OCI-LY3 (cell line): Measurements from ENCODE around the gene DIP2C.

ENCODE experiments used
- H2AFZ ChIP-seq: fragments of 200-600, 300-600 bp; shearing (Covaris generic); 2 replicates; pipeline ENCODE4 v1.6.0; 2014; ENCODE audit warnings: antibody characterized with exemption, low read depth, low read length
- H3K27ac ChIP-seq: fragments of 200-600, 300-600 bp; sonication (generic); 2 replicates; pipeline ENCODE4 v1.5.1; 2014; ENCODE audit warnings: mild to moderate bottlenecking, low read length, moderate library complexity, mixed read lengths
- H3K27me3 ChIP-seq: fragments of 200-600, 300-600 bp; sonication (generic); 2 replicates; pipeline ENCODE4 v1.6.1; 2014; ENCODE audit warnings: low read depth, low read length, mixed read lengths
- H3K36me3 ChIP-seq: fragments of 200-600, 300-600 bp; sonication (generic); replicated peaks from 2 replicates; pipeline ENCODE3; 2014; ENCODE audit warnings: low read depth, low read length, mixed read lengths
- H3K4me1 ChIP-seq: fragments of 300-600, 200-600 bp; sonication (generic); 2 replicates; pipeline ENCODE4 v1.6.1; 2014; ENCODE audit warnings: low read length, mixed read lengths
- H3K4me2 ChIP-seq: fragments of 200-600, 300-600 bp; sonication (generic); 2 replicates; pipeline ENCODE4 v1.6.1; 2014; ENCODE audit warnings: low read length, mixed read lengths
- H3K4me3 ChIP-seq: fragments of 300-600, 200-600 bp; sonication (generic); 2 replicates; pipeline ENCODE4 v1.5.1; 2014; ENCODE audit warnings: antibody characterized with exemption, mild to moderate bottlenecking, low read length, moderate library complexity
- H3K79me2 ChIP-seq: fragments of 300-600, 200-600 bp; shearing (Covaris generic); 2 replicates; pipeline ENCODE4 v1.6.1; 2014; ENCODE audit warnings: mild to moderate bottlenecking, low read length, mixed read lengths
- H3K9ac ChIP-seq: fragments of 300-600, 200-600 bp; shearing (Covaris generic); 2 replicates; pipeline ENCODE4 v1.6.0; 2014; ENCODE audit warnings: mild to moderate bottlenecking, low read length, moderate library complexity
- H3K9me3 ChIP-seq: fragments of 200-600, 300-600 bp; shearing (Covaris generic); 2 replicates; pipeline ENCODE4 v1.6.1; 2014; ENCODE audit warnings: low read length, mixed read lengths; ENCODE audit not compliant: insufficient read depth
- H4K20me1 ChIP-seq: fragments of 200-600, 300-600 bp; sonication (generic); 2 replicates; pipeline ENCODE4 v1.6.1; 2016; ENCODE audit warnings: low read length, mixed read lengths; ENCODE audit not compliant: insufficient read depth
- CTCF ChIP-seq: fragments of 200-600, 300-600 bp; sonication (generic); IDR thresholded peaks from 2 replicates; pipeline ENCODE4 v1.5.1; 2014; ENCODE audit warnings: antibody characterized with exemption, low read length, low read depth
- EZH2phosphoT487 ChIP-seq: fragments of 200-600 bp; shearing (Covaris generic); IDR thresholded peaks from 2 replicates; pipeline ENCODE4 v1.6.1; 2018; ENCODE audit warnings: antibody characterized with exemption, mixed run types, low read depth

The DIP2C gene

GRCh38 chr10:555281-555680, 134.2 kb downstream of the DIP2C start:
- Histone ChIP-seq H2AFZ (no peak overlapping the region), H3K27me3 (no peaks in the 10 kb centered on the region), H3K36me3 (no peaks in the 10 kb centered on the region), H3K9ac (no peak overlapping the region), H3K79me2 (no peaks in the 10 kb centered on the region), H4K20me1 (no peaks in the 10 kb centered on the region), H3K27ac (no peak overlapping the region), H3K4me2 (no peak overlapping the region), H3K4me1 (peaks cover 28% of the 10 kb centered on the region), H3K4me3 (no peak overlapping the region), H3K9me3 (no peaks in the 10 kb centered on the region)
- TF ChIP-seq EZH2phosphoT487 (no peak), CTCF (no peak)

- H4K20me1 ChIP-seq, result no peaks in the 10 kb centered on the region
- TF ChIP-seq EZH2phosphoT487, result no peak
- no peak for TF ChIP-seq CTCF
- H3K9ac ChIP-seq, result no peak overlapping the region
Measured at GRCh38 chr10:554182-554848, 135.2 kb downstream of the DIP2C start.

GRCh38 chr10:553233-553632, 136.2 kb downstream of the DIP2C start:
- H4K20me1 ChIP-seq, result no peaks in the 10 kb centered on the region

More at GRCh38 chr10:554182-554848, 135.2 kb downstream of the DIP2C start:
- no peak overlapping the region for H2AFZ ChIP-seq
- H3K79me2 ChIP-seq, result no peaks in the 10 kb centered on the region
- H3K27me3 ChIP-seq, result no peaks in the 10 kb centered on the region
- no peak overlapping the region for H3K4me3 ChIP-seq
- peaks cover 22% of the 10 kb centered on the region for H3K4me1 ChIP-seq
- H3K36me3 ChIP-seq, result no peaks in the 10 kb centered on the region
- no peak overlapping the region for H3K4me2 ChIP-seq
- H3K27ac ChIP-seq, result no peak overlapping the region
- no peaks in the 10 kb centered on the region for H3K9me3 ChIP-seq

GRCh38 chr10:552679-553078, 136.8 kb downstream of the DIP2C start:
- Histone ChIP-seq H2AFZ (no peak overlapping the region), H3K4me1 (peaks cover 6% of the 10 kb centered on the region; the same call in 1 of the 2 replicates), H3K27me3 (no peaks in the 10 kb centered on the region), H3K79me2 (no peaks in the 10 kb centered on the region), H3K4me3 (no peak overlapping the region), H3K27ac (no peak overlapping the region), H3K9ac (no peak overlapping the region), H3K4me2 (no peak overlapping the region), H4K20me1 (no peaks in the 10 kb centered on the region), H3K9me3 (no peaks in the 10 kb centered on the region), H3K36me3 (no peaks in the 10 kb centered on the region)
- TF ChIP-seq CTCF (no peak), EZH2phosphoT487 (no peak)

More at GRCh38 chr10:553233-553632, 136.2 kb downstream of the DIP2C start:
- H3K4me1 ChIP-seq, result peaks cover 11% of the 10 kb centered on the region
- no peaks in the 10 kb centered on the region for H3K79me2 ChIP-seq
- H2AFZ ChIP-seq, result no peak overlapping the region
- H3K27ac ChIP-seq, result no peak overlapping the region
- no peaks in the 10 kb centered on the region for H3K27me3 ChIP-seq
- no peaks in the 10 kb centered on the region for H3K36me3 ChIP-seq
- no peaks in the 10 kb centered on the region for H3K9me3 ChIP-seq
- H3K4me3 ChIP-seq, result no peak overlapping the region
- TF ChIP-seq EZH2phosphoT487 (no peak), CTCF (no peak)
- no peak overlapping the region for H3K9ac ChIP-seq
- no peak overlapping the region for H3K4me2 ChIP-seq
